Measurements from ENCODE around the gene CCR8.

DNA sequence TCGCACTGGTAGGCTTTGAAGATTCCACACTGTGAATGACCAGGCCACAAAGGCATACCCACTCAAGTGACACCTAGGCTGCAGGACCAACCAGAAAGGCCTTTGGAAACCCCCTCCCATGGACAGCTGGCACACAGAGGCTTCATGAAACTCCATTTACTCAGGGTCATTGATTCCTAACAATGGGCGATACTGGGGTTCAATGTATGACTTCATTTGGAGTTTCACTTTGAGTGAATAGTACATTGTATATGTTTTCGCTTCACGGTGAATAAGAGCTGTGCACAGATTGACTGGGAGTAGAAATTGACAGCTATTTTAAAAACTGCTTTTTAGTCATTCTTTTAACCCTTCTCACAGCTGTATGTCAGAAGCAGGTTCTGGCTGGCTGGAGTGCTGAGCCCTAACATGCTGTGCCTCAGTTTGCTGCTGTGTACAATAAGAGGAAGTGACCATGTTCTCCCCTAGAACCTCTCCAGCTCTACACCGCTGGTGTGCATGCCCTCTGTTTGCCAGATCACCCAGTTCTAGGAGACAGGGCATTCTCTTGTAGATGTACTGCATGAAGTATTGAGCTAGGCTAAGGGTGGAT lies 34.2 kb upstream of the CCR8 start:
- TF ChIP-seq POLR2A (IDR thresholded peaks at IDR 0.05) = no peak
- TF ChIP-seq, protein P1, sequence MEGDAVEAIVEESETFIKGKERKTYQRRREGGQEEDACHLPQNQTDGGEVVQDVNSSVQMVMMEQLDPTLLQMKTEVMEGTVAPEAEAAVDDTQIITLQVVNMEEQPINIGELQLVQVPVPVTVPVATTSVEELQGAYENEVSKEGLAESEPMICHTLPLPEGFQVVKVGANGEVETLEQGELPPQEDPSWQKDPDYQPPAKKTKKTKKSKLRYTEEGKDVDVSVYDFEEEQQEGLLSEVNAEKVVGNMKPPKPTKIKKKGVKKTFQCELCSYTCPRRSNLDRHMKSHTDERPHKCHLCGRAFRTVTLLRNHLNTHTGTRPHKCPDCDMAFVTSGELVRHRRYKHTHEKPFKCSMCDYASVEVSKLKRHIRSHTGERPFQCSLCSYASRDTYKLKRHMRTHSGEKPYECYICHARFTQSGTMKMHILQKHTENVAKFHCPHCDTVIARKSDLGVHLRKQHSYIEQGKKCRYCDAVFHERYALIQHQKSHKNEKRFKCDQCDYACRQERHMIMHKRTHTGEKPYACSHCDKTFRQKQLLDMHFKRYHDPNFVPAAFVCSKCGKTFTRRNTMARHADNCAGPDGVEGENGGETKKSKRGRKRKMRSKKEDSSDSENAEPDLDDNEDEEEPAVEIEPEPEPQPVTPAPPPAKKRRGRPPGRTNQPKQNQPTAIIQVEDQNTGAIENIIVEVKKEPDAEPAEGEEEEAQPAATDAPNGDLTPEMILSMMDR (IDR thresholded peaks at IDR 0.05) = no peak
